ENCODE results near the gene WDFY3.

DNA sequence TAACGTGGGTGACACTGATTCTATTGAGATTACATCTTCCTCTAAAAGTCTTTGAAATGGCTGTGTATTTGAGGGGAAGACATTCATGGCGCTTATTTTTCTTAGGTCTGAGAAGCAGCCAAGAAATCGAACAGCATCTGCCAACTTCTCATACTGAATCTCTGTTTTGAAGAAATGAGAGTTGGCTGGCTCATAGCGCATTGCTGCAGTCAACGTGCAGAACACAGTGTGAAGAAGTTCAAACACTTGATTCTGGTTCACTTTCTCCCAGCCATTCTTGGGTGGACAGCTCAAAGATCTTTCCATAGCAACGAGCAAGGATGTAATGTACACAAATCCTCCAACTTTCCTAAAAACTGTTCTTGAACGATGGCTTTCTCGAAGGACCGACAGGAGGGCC, 156.5 kb downstream of the WDFY3 start:
- TF ChIP-seq, protein P1, sequence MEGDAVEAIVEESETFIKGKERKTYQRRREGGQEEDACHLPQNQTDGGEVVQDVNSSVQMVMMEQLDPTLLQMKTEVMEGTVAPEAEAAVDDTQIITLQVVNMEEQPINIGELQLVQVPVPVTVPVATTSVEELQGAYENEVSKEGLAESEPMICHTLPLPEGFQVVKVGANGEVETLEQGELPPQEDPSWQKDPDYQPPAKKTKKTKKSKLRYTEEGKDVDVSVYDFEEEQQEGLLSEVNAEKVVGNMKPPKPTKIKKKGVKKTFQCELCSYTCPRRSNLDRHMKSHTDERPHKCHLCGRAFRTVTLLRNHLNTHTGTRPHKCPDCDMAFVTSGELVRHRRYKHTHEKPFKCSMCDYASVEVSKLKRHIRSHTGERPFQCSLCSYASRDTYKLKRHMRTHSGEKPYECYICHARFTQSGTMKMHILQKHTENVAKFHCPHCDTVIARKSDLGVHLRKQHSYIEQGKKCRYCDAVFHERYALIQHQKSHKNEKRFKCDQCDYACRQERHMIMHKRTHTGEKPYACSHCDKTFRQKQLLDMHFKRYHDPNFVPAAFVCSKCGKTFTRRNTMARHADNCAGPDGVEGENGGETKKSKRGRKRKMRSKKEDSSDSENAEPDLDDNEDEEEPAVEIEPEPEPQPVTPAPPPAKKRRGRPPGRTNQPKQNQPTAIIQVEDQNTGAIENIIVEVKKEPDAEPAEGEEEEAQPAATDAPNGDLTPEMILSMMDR (IDR thresholded peaks at IDR 0.05), result no peak
- TF ChIP-seq EP300 (IDR thresholded peaks at IDR 0.05) (no peak), POLR2A (IDR thresholded peaks at IDR 0.05) (no peak)

Measured in stomach (tissue), 4 donors.